HEK293T (cell line): Measurements from ENCODE around the gene SKIC8.

Experiments used
- ARNT ChIP-seq: fragments of 450-650 bp; IDR thresholded peaks from 2 replicates; pipeline ENCODE4 v1.6.1; 2017; ENCODE audit warnings: mild to moderate bottlenecking
- BHLHE40 ChIP-seq: fragments of 450-650 bp; IDR thresholded peaks from 2 replicates; pipeline ENCODE4 v1.6.1; 2016; ENCODE audit warnings: mild to moderate bottlenecking, moderate library complexity, borderline replicate concordance
- CTBP1 ChIP-seq: fragments of 450-650 bp; IDR thresholded peaks from 2 replicates; pipeline ENCODE4 v1.6.1; 2016; ENCODE audit warnings: borderline replicate concordance
- ELF4 ChIP-seq: fragments of 450-650 bp; IDR thresholded peaks from 2 replicates; pipeline ENCODE4 v1.6.1; 2017; ENCODE audit warnings: antibody characterized with exemption
- FOXA1 ChIP-seq: fragments of 450-650 bp; IDR thresholded peaks from 2 replicates; pipeline ENCODE4 v1.6.1; 2016; ENCODE audit warnings: mild to moderate bottlenecking
- FOXK2 ChIP-seq: fragments of 450-650 bp; IDR thresholded peaks from 2 replicates; pipeline ENCODE4 v1.6.1; 2016; ENCODE audit warnings: mild to moderate bottlenecking
- FOXM1 ChIP-seq: fragments of 450-650 bp; IDR thresholded peaks from 2 replicates; pipeline ENCODE4 v1.6.1; 2017; ENCODE audit warnings: mild to moderate bottlenecking, borderline replicate concordance
- HDGF ChIP-seq: fragments of 450-650 bp; IDR thresholded peaks from 2 replicates; pipeline ENCODE4 v1.6.1; 2017; ENCODE audit warnings: antibody characterized with exemption, borderline replicate concordance
- LEF1 ChIP-seq: fragments of 450-650 bp; IDR thresholded peaks from 2 replicates; pipeline ENCODE4 v1.6.1; 2017; ENCODE audit warnings: mild to moderate bottlenecking, borderline replicate concordance
- NFRKB ChIP-seq: fragments of 450-650 bp; IDR thresholded peaks from 2 replicates; pipeline ENCODE4 v1.6.1; 2016; ENCODE audit warnings: mild to moderate bottlenecking, moderate library complexity
- SP1 ChIP-seq: fragments of 450-650 bp; IDR thresholded peaks from 2 replicates; pipeline ENCODE4 v1.6.1; 2017
- SUZ12 ChIP-seq: fragments of 450-650 bp; IDR thresholded peaks from 2 replicates; pipeline ENCODE4 v1.6.1; 2016; ENCODE audit warnings: mild to moderate bottlenecking
- TARDBP ChIP-seq: fragments of 450-650 bp; IDR thresholded peaks from 2 replicates; pipeline ENCODE4 v1.6.1; 2016
- TF ChIP-seq, protein P1 (sequence below): fragments of 450-650 bp; IDR thresholded peaks from 2 replicates; pipeline ENCODE4 v1.6.1; 2016

GRCh38 chr15:78313383-78313782, 14.0 kb upstream of the SKIC8 start:
- TF ChIP-seq ARNT: no peak
- no peak for TF ChIP-seq FOXA1
- TF ChIP-seq SUZ12: no peak
- TF ChIP-seq HDGF: no peak
- no peak for TF ChIP-seq CTBP1
- no peak for TF ChIP-seq BHLHE40
- no peak for TF ChIP-seq LEF1
- TF ChIP-seq, protein P1, sequence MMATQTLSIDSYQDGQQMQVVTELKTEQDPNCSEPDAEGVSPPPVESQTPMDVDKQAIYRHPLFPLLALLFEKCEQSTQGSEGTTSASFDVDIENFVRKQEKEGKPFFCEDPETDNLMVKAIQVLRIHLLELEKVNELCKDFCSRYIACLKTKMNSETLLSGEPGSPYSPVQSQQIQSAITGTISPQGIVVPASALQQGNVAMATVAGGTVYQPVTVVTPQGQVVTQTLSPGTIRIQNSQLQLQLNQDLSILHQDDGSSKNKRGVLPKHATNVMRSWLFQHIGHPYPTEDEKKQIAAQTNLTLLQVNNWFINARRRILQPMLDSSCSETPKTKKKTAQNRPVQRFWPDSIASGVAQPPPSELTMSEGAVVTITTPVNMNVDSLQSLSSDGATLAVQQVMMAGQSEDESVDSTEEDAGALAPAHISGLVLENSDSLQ: no peak
- TF ChIP-seq ELF4: no peak
- no peak for TF ChIP-seq NFRKB
- no peak for TF ChIP-seq TARDBP
- no peak for TF ChIP-seq SP1
- TF ChIP-seq FOXM1: no peak
- TF ChIP-seq FOXK2: no peak
